Osteoblast (primary cell): ENCODE results near the gene CCDC102A. TPM values are rescaled to one million over a fixed set of nuclear protein-coding genes. Genes with fewer than 3 reads are reported as not detected.
"Not testable (repeated sequence)": the region's sequence is repeated elsewhere in the genome, so short reads cannot be mapped to it uniquely, and the experiment has no call there.

Experiments used
- DNase-seq: peaks from one replicate; pipeline ENCODE4 v3.0.0; 2011; ENCODE audit warnings: low spot score, mixed read lengths; ENCODE audit not compliant: insufficient read length; ENCODE audit errors: missing footprints
- H2AFZ ChIP-seq: 2 replicates; pipeline ENCODE4 v1.6.0; 2011; ENCODE audit warnings: mild to moderate bottlenecking, low read length
- H3K27ac ChIP-seq: 2 replicates; pipeline ENCODE4 v1.5.1; 2011; ENCODE audit warnings: mild to moderate bottlenecking, low read depth, low read length, moderate library complexity
- H3K27me3 ChIP-seq: 2 replicates; pipeline ENCODE4 v1.6.0; 2012; ENCODE audit warnings: mild to moderate bottlenecking, control low read depth, inconsistent platforms, low read length, moderate library complexity; ENCODE audit not compliant: insufficient read depth
- H3K36me3 ChIP-seq: 2 replicates; pipeline ENCODE4 v1.5.1; 2011; ENCODE audit warnings: mild to moderate bottlenecking, low read length, control low read depth, moderate library complexity; ENCODE audit not compliant: insufficient read depth
- H3K4me1 ChIP-seq: 2 replicates; pipeline ENCODE4 v1.5.1; 2011; ENCODE audit warnings: mild to moderate bottlenecking, low read length, control low read depth, moderate library complexity; ENCODE audit not compliant: insufficient read depth
- H3K4me2 ChIP-seq: 2 replicates; pipeline ENCODE4 v1.6.0; 2011; ENCODE audit warnings: mild to moderate bottlenecking, low read length; ENCODE audit not compliant: insufficient read depth
- H3K4me3 ChIP-seq: fragments of 200-600 bp; sonication (generic); 3 replicates; pipeline ENCODE4 v1.5.1; 2012; ENCODE audit warnings: mild to moderate bottlenecking, low read length, inconsistent platforms; ENCODE audit not compliant: insufficient read depth
- H3K79me2 ChIP-seq: 2 replicates; pipeline ENCODE4 v1.6.0; 2012; ENCODE audit warnings: mild to moderate bottlenecking, low read length, control low read depth, inconsistent platforms; ENCODE audit not compliant: insufficient read depth
- H3K9me3 ChIP-seq: 2 replicates; pipeline ENCODE4 v1.5.1; 2011; ENCODE audit warnings: low read depth, low read length, control low read depth
- H4K20me1 ChIP-seq: 2 replicates; pipeline ENCODE4 v1.6.0; 2012; ENCODE audit warnings: mild to moderate bottlenecking, low read length, control low read depth; ENCODE audit not compliant: insufficient read depth
- total RNA-seq: library from RNA; depleted of rRNA; stranded (reverse); fragments of >200 nt; gene quantifications from 2 replicates; pipeline ENCODE4 v1.2.3, GENCODE V29; 2012
- TF ChIP-seq, protein P1 (sequence below): IDR thresholded peaks from 2 replicates; pipeline ENCODE4 v1.5.1; 2011; ENCODE audit warnings: mild to moderate bottlenecking, low read depth, low read length, moderate library complexity; ENCODE audit errors: extremely low read depth

CCDC102A gene
- total RNA-seq, 1 donor: 9.8 TPM

- no peaks in the 10 kb centered on the region for H3K4me1 ChIP-seq
- TF ChIP-seq, protein P1, sequence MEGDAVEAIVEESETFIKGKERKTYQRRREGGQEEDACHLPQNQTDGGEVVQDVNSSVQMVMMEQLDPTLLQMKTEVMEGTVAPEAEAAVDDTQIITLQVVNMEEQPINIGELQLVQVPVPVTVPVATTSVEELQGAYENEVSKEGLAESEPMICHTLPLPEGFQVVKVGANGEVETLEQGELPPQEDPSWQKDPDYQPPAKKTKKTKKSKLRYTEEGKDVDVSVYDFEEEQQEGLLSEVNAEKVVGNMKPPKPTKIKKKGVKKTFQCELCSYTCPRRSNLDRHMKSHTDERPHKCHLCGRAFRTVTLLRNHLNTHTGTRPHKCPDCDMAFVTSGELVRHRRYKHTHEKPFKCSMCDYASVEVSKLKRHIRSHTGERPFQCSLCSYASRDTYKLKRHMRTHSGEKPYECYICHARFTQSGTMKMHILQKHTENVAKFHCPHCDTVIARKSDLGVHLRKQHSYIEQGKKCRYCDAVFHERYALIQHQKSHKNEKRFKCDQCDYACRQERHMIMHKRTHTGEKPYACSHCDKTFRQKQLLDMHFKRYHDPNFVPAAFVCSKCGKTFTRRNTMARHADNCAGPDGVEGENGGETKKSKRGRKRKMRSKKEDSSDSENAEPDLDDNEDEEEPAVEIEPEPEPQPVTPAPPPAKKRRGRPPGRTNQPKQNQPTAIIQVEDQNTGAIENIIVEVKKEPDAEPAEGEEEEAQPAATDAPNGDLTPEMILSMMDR: no peak
- H3K4me3 ChIP-seq: no peak overlapping the region
- H3K27ac ChIP-seq: no peak overlapping the region
- no peak overlapping the region for H3K4me2 ChIP-seq
- H2AFZ ChIP-seq: no peak overlapping the region
- peaks cover 12% of the 10 kb centered on the region for H3K27me3 ChIP-seq
- H3K9me3 ChIP-seq: no peaks in the 10 kb centered on the region
- H3K36me3 ChIP-seq: no peaks in the 10 kb centered on the region
- no peak for DNase-seq
- H4K20me1 ChIP-seq: no peaks in the 10 kb centered on the region
- no peaks in the 10 kb centered on the region for H3K79me2 ChIP-seq
Observed at GRCh38 chr16:57572978-57573728, 36.8 kb upstream of the CCDC102A start.

DNA sequence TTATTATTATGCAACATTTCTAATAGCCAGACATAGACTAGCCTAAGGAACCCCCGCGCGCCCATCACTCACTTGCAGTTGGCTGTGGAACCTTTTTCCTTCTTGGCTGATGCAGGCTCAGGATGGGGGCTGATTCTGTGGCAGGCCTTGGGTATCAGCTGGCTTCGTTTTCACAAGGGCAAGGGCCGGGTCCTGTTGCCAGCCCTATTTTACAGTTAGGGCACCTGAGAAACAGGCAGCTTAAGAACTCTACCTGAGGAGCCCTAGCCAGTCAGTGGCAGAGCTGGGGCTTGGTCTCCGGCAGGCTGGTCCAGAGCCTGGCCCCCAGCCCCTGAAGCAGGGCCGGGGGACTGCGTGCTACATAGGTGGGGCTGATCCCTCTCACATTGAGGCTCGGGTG, 34.7 kb upstream of the CCDC102A start:
- H3K4me2 ChIP-seq: no peak overlapping the region
- H3K4me1 ChIP-seq: no peaks in the 10 kb centered on the region
- H3K27ac ChIP-seq: no peak overlapping the region
- TF ChIP-seq, protein P1: no peak
- H2AFZ ChIP-seq: no peak overlapping the region
- H3K36me3 ChIP-seq: no peaks in the 10 kb centered on the region
- H3K27me3 ChIP-seq: peaks cover 5% of the 10 kb centered on the region
- no peaks in the 10 kb centered on the region for H3K79me2 ChIP-seq
- H3K4me3 ChIP-seq: no peak overlapping the region
- H3K9me3 ChIP-seq: no peaks in the 10 kb centered on the region
- H4K20me1 ChIP-seq: no peaks in the 10 kb centered on the region
- DNase-seq: no peak

- TF ChIP-seq, protein P1: no peak
- Histone ChIP-seq H3K9me3 (no peaks in the 10 kb centered on the region), H3K4me3 (no peak overlapping the region), H3K79me2 (no peaks in the 10 kb centered on the region), H2AFZ (no peak overlapping the region), H4K20me1 (no peaks in the 10 kb centered on the region), H3K4me2 (no peak overlapping the region), H3K4me1 (no peaks in the 10 kb centered on the region), H3K36me3 (no peaks in the 10 kb centered on the region), H3K27ac (no peak overlapping the region), H3K27me3 (peaks cover 6% of the 10 kb centered on the region)
- no peak for DNase-seq
Observed at GRCh38 chr16:57570301-57571070, 34.1 kb upstream of the CCDC102A start.

DNA sequence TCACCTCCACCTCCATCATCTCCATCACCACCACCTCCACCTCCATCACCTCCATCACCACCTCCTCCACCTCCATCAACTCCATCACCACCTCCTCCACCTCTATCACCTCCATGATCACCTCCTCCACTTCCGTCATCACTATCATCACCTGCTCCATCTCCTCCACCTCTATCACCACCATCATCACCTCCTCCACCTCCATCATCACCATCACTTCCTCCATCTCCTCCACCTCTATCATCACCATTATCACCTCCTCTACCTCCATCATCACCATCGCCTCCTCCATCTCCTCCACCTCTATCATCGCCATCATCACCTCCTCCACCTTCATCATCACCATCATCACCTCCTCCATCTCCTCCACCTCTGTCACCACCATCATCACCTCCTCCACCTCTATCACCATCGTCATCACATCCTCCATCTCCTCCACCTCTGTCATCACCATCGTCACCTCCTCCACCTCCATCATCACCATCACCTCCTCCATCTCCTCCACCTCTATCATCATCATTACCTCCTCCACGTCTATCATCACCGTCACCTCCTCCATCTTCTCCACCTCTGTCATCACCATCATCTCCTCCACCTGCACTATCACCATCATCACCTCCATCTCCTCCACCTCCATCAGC, 33.1 kb upstream of the CCDC102A start:
- Histone ChIP-seq H3K4me1 (no peaks in the 10 kb centered on the region), H2AFZ (no peak overlapping the region), H3K4me2 (no peak overlapping the region), H3K27ac (no peak overlapping the region), H4K20me1 (no peaks in the 10 kb centered on the region), H3K36me3 (no peaks in the 10 kb centered on the region), H3K79me2 (no peaks in the 10 kb centered on the region), H3K27me3 (peaks cover 7% of the 10 kb centered on the region), H3K9me3 (no peaks in the 10 kb centered on the region), H3K4me3 (no peak overlapping the region)
- DNase-seq: no peak
- TF ChIP-seq, protein P1: no peak

- not testable (repeated sequence) for H3K36me3 ChIP-seq, H3K79me2 ChIP-seq, H3K4me1 ChIP-seq, H3K4me2 ChIP-seq, DNase-seq, H3K9me3 ChIP-seq, H2AFZ ChIP-seq, H3K27me3 ChIP-seq, H3K4me3 ChIP-seq, H4K20me1 ChIP-seq, H3K27ac ChIP-seq
Observed at GRCh38 chr16:57568772-57569171, 32.4 kb upstream of the CCDC102A start.
